ENCODE data around the gene RAC2. TPM values are rescaled to one million over a fixed set of nuclear protein-coding genes. Genes with fewer than 3 reads are reported as not detected.

RAC2 gene
- total and polyA plus RNA-seq, 7 donors: 0.90 to 5.0 (median 2.3) TPM

GRCh38 chr22:37224757-37225420, 19.2 kb downstream of the RAC2 start:
- intact Hi-C loops (cut with DNase I): no loop called here
- Histone ChIP-seq H3K27ac (no peak overlapping the region), H3K36me3 (ENCODE audit: insufficient read depth in 1 of 2, low read depth in 1 of 2) (no peaks in the 10 kb centered on the region), H3K27me3 (ENCODE audit: insufficient read depth in 3 of 3, low read length in 2 of 3) (peaks cover 0 to 33% (median 8%) of the 10 kb centered on the region in 3 donors), H3K9me3 (no peaks in the 10 kb centered on the region), H3K4me1 (no peaks in the 10 kb centered on the region), H3K4me3 (no peak overlapping the region)
- ATAC-seq (no peak), DNase-seq (no peak)
- no peak for TF ChIP-seq CTCF (IDR thresholded peaks at IDR 0.05)
- WGBS, 3 donors: 49 to 56% (median 50%) methylated on average over 8 of the region's 8 CpGs

GRCh38 chr22:37223965-37224551, 20.0 kb downstream of the RAC2 start:
- DNase-seq (no peak), ATAC-seq (no peak)
- peaks cover 0 to 33% (median 8%) of the 10 kb centered on the region in 3 donors for H3K27me3 ChIP-seq (ENCODE audit: insufficient read depth in 3 of 3, low read length in 2 of 3)
- no peak overlapping the region for H3K27ac ChIP-seq
- 65 to 76% (median 65%) methylated on average over 3 of the region's 3 CpGs for WGBS, 3 donors
- TF ChIP-seq CTCF (IDR thresholded peaks at IDR 0.05): no peak
- no peaks in the 10 kb centered on the region for H3K4me1 ChIP-seq
- no peaks in the 10 kb centered on the region for H3K36me3 ChIP-seq (ENCODE audit: insufficient read depth in 1 of 2, low read depth in 1 of 2)
- intact Hi-C loops (cut with DNase I): no loop called here
- H3K4me3 ChIP-seq: no peak overlapping the region
- no peaks in the 10 kb centered on the region for H3K9me3 ChIP-seq

GRCh38 chr22:37222440-37222971, 21.6 kb downstream of the RAC2 start:
- ATAC-seq: no peak
- no peak for TF ChIP-seq CTCF (IDR thresholded peaks at IDR 0.05)
- Histone ChIP-seq H3K4me3 (no peak overlapping the region), H3K4me1 (no peaks in the 10 kb centered on the region), H3K27ac (no peak overlapping the region), H3K36me3 (ENCODE audit: insufficient read depth in 1 of 2, low read depth in 1 of 2) (no peaks in the 10 kb centered on the region), H3K27me3 (ENCODE audit: insufficient read depth in 3 of 3, low read length in 2 of 3) (peaks cover 0 to 23% (median 8%) of the 10 kb centered on the region in 3 donors), H3K9me3 (no peaks in the 10 kb centered on the region)
- no peak for DNase-seq
- WGBS, 3 donors: 46 to 52% (median 50%) methylated on average over 8 of the region's 8 CpGs
- intact Hi-C loops (cut with DNase I): no loop called here

GRCh38 chr22:37221424-37222333, 22.4 kb downstream of the RAC2 start:
- Histone ChIP-seq H3K9me3 (no peaks in the 10 kb centered on the region), H3K4me1 (no peaks in the 10 kb centered on the region), H3K27ac (no peak overlapping the region), H3K36me3 (ENCODE audit: insufficient read depth in 1 of 2, low read depth in 1 of 2) (no peaks in the 10 kb centered on the region), H3K4me3 (no peak overlapping the region), H3K27me3 (ENCODE audit: insufficient read depth in 3 of 3, low read length in 2 of 3) (peaks cover 0 to 25% (median 8%) of the 10 kb centered on the region in 3 donors)
- DNase-seq (no peak), ATAC-seq (no peak)
- no peak for TF ChIP-seq CTCF (IDR thresholded peaks at IDR 0.05)
- intact Hi-C loops (cut with DNase I): no loop called here
- 88 to 90% (median 90%) methylated on average over 10 of the region's 10 CpGs for WGBS, 3 donors
